B cell (primary cell): ENCODE data around the gene CYREN. TPM values are rescaled to one million over a fixed set of nuclear protein-coding genes. Genes with fewer than 3 reads are reported as not detected.

Experiments
- ATAC-seq: fragments of 200-7000 bp; cut with Tn5 transposase; one replicate; pipeline ENCODE4 v1.10.0; 2021; ENCODE audit warnings: low read depth, mild to moderate bottlenecking, moderate number of reproducible peaks, moderate library complexity
- CTCF ChIA-PET: fragments of 350-600 bp; sonication (Branson Sonifier 250); formaldehyde crosslinking; loops from one replicate; lab custom pipeline; 2021; ENCODE audit warnings: antibody characterized with exemption, inconsistent platforms; lab: Charles Lee
- POLR2A ChIA-PET: fragments of 350-600 bp; sonication (Branson Sonifier 250); formaldehyde crosslinking; loops from one replicate; lab custom pipeline; 2021; ENCODE audit warnings: antibody characterized with exemption; lab: Charles Lee
- DNase-seq: peaks from one replicate; pipeline ENCODE4 v3.0.0; 2013
- H2AFZ ChIP-seq: 2 replicates; pipeline ENCODE4 v1.6.1; 2012; ENCODE audit warnings: mild to moderate bottlenecking, low read depth, low read length; ENCODE audit not compliant: insufficient read depth, poor library complexity, severe bottlenecking
- H3K27ac ChIP-seq, 2 donors: 1 replicate in 1 of 2; 2 replicates in 1 of 2; pipeline ENCODE4 v1.5.1; 2012 to 2013; ENCODE audit warnings: low read length in 2 of 2, mild to moderate bottlenecking in 2 of 2, moderate library complexity in 1 of 2
- H3K27me3 ChIP-seq, 4 experiments: fragments of 200-600 bp in 1 of 4; sonication (generic) in 1 of 4; replicated peaks in 1 of 4; 1 replicate in 2 of 4; 2 replicates in 2 of 4; pipeline versions ENCODE4 v1.6.1 to v1.7.0; 2013 to 2016; ENCODE audit warnings: low read length in 3 of 4, mild to moderate bottlenecking in 2 of 4, mixed read lengths in 1 of 4, moderate library complexity in 1 of 4; ENCODE audit not compliant: insufficient read depth in 4 of 4, control insufficient read depth in 3 of 4; ENCODE audit errors: control extremely low read depth in 1 of 4
- H3K36me3 ChIP-seq, 2 experiments: replicated peaks in 1 of 2; 1 replicate in 1 of 2; 2 replicates in 1 of 2; pipeline versions ENCODE4 v1.6.1 to v1.7.1; 2013; ENCODE audit warnings: low read length in 1 of 2; ENCODE audit not compliant: insufficient read depth in 2 of 2, control insufficient read depth in 1 of 2; ENCODE audit errors: control extremely low read depth in 1 of 2, extremely low read depth in 1 of 2
- H3K4me1 ChIP-seq, 2 donors: fragments of 200-600 bp in 1 of 2; sonication (generic) in 1 of 2; 1 replicate in 1 of 2; 2 replicates in 1 of 2; pipeline versions ENCODE4 v1.5.1 to v1.6.1; 2013 to 2017; ENCODE audit warnings: low read length in 2 of 2; ENCODE audit not compliant: control insufficient read depth in 2 of 2, insufficient read depth in 2 of 2
- H3K4me2 ChIP-seq: replicated peaks from 2 replicates; pipeline ENCODE3; 2012; ENCODE audit warnings: mild to moderate bottlenecking, low read depth, low read length; ENCODE audit not compliant: poor library complexity, severe bottlenecking
- H3K4me3 ChIP-seq, 5 experiments: fragments of 200-600 bp in 1 of 5; sonication (generic) in 1 of 5; 1 replicate in 3 of 5; 2 replicates in 2 of 5; pipeline versions ENCODE4 v1.5.1 to v1.7.0; 2011 to 2016; ENCODE audit warnings: low read length in 4 of 5, mild to moderate bottlenecking in 4 of 5, low read depth in 2 of 5, control low read depth in 1 of 5, moderate library complexity in 1 of 5; ENCODE audit not compliant: insufficient read depth in 1 of 5; ENCODE audit errors: control extremely low read depth in 1 of 5, extremely low read depth in 1 of 5
- H3K79me2 ChIP-seq: fragments of 200-600 bp; sonication (generic); one replicate; pipeline ENCODE4 v1.6.0; 2016; ENCODE audit warnings: low read length; ENCODE audit not compliant: control insufficient read depth, insufficient read depth
- H3K9ac ChIP-seq: fragments of 200-600 bp; sonication (generic); 2 replicates; pipeline ENCODE4 v1.6.1; 2017; ENCODE audit warnings: mild to moderate bottlenecking, low read length, moderate library complexity
- H3K9me3 ChIP-seq, 3 donors: one replicate each; pipeline versions ENCODE4 v1.6.1 to v1.7.1; 2013; ENCODE audit warnings: low read length in 2 of 3; ENCODE audit not compliant: control insufficient read depth in 2 of 3, insufficient read depth in 1 of 3; ENCODE audit errors: control extremely low read depth in 1 of 3
- H4K20me1 ChIP-seq: 2 replicates; pipeline ENCODE4 v1.6.0; 2012; ENCODE audit warnings: mild to moderate bottlenecking, low read length; ENCODE audit not compliant: insufficient read depth, control insufficient read depth, poor library complexity, severe bottlenecking
- H3K27ac Mint-ChIP-seq: one replicate; pipeline ENCODE4 v1.8.0; 2021; ENCODE audit warnings: mixed read lengths
- H3K27me3 Mint-ChIP-seq: one replicate; pipeline ENCODE4 v1.8.0; 2021; ENCODE audit warnings: mixed read lengths
- H3K4me1 Mint-ChIP-seq: one replicate; pipeline ENCODE4 v1.8.0; 2021; ENCODE audit warnings: mixed read lengths
- H3K4me3 Mint-ChIP-seq: one replicate; pipeline ENCODE4 v1.8.0; 2021; ENCODE audit warnings: mixed read lengths
- H3K9me3 Mint-ChIP-seq: one replicate; pipeline ENCODE4 v1.8.0; 2022; ENCODE audit warnings: mixed read lengths; ENCODE audit not compliant: insufficient read depth
- CTCF ChIP-seq: fragments of 200-600 bp; IDR thresholded peaks from one replicate; pipeline ENCODE4 v1.8.0; 2022; ENCODE audit warnings: antibody characterized with exemption, mild to moderate bottlenecking
- EZH2 ChIP-seq: IDR thresholded peaks from 2 replicates; pipeline ENCODE4 v1.6.1; 2012; ENCODE audit warnings: borderline replicate concordance, low read depth, mild to moderate bottlenecking, moderate library complexity, low read length; ENCODE audit not compliant: insufficient read depth, poor library complexity, severe bottlenecking
- WGBS: methylation state at CpG from one replicate; pipeline ENCODE4 v1.1.5; 2013; ENCODE audit warnings: missing lambda C conversion rate; ENCODE audit not compliant: insufficient coverage; 5-methylcytosine and 5-hydroxymethylcytosine counted together
- intact Hi-C: fragments of 100-400 bp; cut with micrococcal nuclease; formaldehyde crosslinking; loops from one replicate; pipeline ENCODE4 v1.10.0; 2022
- polyA plus RNA-seq: library from polyadenylated mRNA; depleted of rRNA; stranded (reverse); fragments of >200 nt; gene quantifications from 2 replicates; pipeline ENCODE4 v1.2.3, GENCODE V29; 2012
- total RNA-seq, 2 donors: library from RNA; stranded (reverse); fragments of 120-200 nt in 1 of 2; gene quantifications; 1 replicate in 1 of 2; 2 replicates in 1 of 2; pipeline versions ENCODE4 v1.2.3 to v1.2.4, GENCODE V29; 2013 to 2022

Gene CYREN
- total and polyA plus RNA-seq, 2 donors (not counting 1 experiment from before 2014, with no cell fraction given), result 19.2 to 54.6 TPM

DNA sequence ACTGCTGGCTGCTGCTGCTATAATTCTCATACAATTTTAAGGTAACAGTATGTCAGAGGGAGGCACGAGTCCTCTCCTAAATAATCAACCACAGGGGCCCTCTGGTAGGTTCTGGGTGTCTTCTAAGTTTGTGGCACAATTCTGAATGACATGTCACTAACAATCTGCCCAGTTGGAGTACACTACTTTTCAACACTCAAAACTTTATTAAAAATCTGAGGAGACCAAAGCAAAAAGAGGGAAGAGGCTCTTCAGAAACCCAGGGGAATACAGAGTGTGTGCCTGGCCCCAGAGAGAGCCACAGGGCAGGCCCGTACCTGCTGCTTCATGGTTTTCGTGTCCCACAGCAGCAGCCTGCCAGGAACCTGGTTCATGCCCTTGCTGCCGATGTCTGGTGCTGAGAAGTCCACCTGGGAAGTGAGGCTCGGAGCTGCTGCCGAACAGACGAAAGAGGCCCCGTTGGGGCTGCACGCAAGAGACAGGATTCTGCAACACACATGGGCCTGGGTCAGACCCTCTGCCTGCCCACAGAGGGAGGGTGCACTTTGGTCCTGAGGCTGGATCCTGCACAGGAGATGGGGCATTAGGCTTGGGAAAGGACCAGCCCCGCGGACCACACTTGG lies 22.5 kb upstream of the CYREN start:
- no peak overlapping the region for H3K4me3 Mint-ChIP-seq
- no peak overlapping the region for H3K9ac ChIP-seq

DNA sequence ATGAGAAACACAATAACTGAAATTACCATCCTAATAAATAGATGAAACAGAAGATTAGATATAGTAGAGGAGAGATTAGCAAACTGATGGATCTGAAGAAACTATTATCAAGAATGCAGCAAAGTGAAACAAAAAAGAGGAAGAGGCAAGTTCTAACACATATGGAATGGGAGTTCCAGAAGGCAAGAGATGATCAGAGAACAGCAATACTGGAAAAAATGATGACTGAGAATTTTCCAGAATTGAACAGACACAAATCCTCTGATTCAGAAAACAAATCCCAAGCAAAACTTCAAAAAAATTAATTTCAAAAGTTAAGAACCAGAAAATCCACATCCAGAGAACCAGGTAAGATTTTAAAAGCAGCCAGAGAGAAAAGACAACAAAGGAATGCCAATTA lies 20.2 kb upstream of the CYREN start:
- Mint-ChIP-seq H3K4me3 (no peak overlapping the region), H3K4me1 (peaks cover 22% of the 10 kb centered on the region), H3K27me3 (no peaks in the 10 kb centered on the region), H3K27ac (no peak overlapping the region), H3K9me3 (no peaks in the 10 kb centered on the region)
- Histone ChIP-seq H2AFZ (no peak overlapping the region), H3K9ac (no peak overlapping the region), H3K27ac (no peak overlapping the region), H3K9me3 (no peaks in the 10 kb centered on the region), H3K4me2 (no peak overlapping the region), H3K4me1 (peaks cover 9 to 16% of the 10 kb centered on the region in 2 donors), H3K36me3 (peaks cover 2 to 71% of the 10 kb centered on the region in 2 experiments), H4K20me1 (no peaks in the 10 kb centered on the region), H3K4me3 (no peak overlapping the region), H3K27me3 (no peaks in the 10 kb centered on the region), H3K79me2 (no peaks in the 10 kb centered on the region)
- intact Hi-C loops, result no loop called here
- CTCF ChIA-PET, result interaction anchor here (0.7 kb wide), 1 partner anchor 207 kb away, joined by 3 read pairs; no protein-coding TSS in a partner anchor
- ATAC-seq, result no peak
- POLR2A ChIA-PET, result no interaction called here
- TF ChIP-seq CTCF, result no peak
- no peak for TF ChIP-seq EZH2
- DNase-seq, result no peak

More for the DNA sequence above, 22.5 kb upstream of the CYREN start:
- Histone ChIP-seq H3K4me1 (peaks cover 8 to 9% of the 10 kb centered on the region in 2 donors), H3K36me3 (peaks cover 2 to 76% of the 10 kb centered on the region in 2 experiments), H3K27me3 (no peaks in the 10 kb centered on the region), H3K4me2 (no peak overlapping the region), H3K79me2 (no peaks in the 10 kb centered on the region), H4K20me1 (no peaks in the 10 kb centered on the region), H3K27ac (no peak overlapping the region), H2AFZ (no peak overlapping the region), H3K9me3 (no peaks in the 10 kb centered on the region), H3K4me3 (no peak overlapping the region)
- DNase-seq (no peak), ATAC-seq (no peak)
- Mint-ChIP-seq H3K27ac (peak overlapping the region; percentile 50), H3K9me3 (no peaks in the 10 kb centered on the region), H3K4me1 (peaks cover 13% of the 10 kb centered on the region), H3K27me3 (no peaks in the 10 kb centered on the region)
- intact Hi-C loops, result no loop called here
- no peak for TF ChIP-seq EZH2
- CTCF ChIA-PET, result no interaction called here
- 96% methylated on average over 10 of the region's 11 CpGs for WGBS
- POLR2A ChIA-PET, result interaction anchor here (0.6 kb wide), 1 partner anchor 49 kb away, joined by 3 read pairs; no protein-coding TSS in a partner anchor
